Loucy (cell line): Measurements from ENCODE around the gene WFDC2.

Source experiments
- EZH2phosphoT487 ChIP-seq: fragments of 200-600 bp; IDR thresholded peaks from 2 replicates; pipeline ENCODE4 v1.6.1; 2018; ENCODE audit warnings: antibody characterized with exemption, mild to moderate bottlenecking, moderate library complexity, borderline replicate concordance
- TF ChIP-seq, protein P1 (sequence below): fragments of 200-600 bp; sonication (generic); conservative IDR thresholded peaks from 2 replicates; pipeline ENCODE4 v1.5.1; 2014; ENCODE audit warnings: mild to moderate bottlenecking, antibody characterized with exemption, low read length

DNA sequence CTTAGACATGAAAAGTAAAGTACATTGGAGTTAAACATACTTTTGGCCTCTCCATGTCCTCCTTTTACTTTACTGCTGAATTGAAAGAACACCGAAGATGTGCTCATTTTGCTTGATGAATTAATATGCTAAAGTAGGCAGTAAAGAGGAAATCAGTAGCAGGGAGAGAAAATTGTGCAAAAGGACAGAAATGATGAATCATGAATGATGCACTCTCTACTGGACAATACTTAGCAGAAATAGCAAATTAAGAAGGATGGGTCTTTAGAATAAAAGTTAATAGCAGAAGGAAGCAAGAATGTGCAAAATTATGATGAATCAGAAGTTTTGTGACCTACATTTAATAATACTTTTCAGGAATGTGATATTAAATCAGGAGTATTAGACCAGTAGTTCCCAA, 54.3 kb downstream of the WFDC2 start:
- TF ChIP-seq, protein P1, sequence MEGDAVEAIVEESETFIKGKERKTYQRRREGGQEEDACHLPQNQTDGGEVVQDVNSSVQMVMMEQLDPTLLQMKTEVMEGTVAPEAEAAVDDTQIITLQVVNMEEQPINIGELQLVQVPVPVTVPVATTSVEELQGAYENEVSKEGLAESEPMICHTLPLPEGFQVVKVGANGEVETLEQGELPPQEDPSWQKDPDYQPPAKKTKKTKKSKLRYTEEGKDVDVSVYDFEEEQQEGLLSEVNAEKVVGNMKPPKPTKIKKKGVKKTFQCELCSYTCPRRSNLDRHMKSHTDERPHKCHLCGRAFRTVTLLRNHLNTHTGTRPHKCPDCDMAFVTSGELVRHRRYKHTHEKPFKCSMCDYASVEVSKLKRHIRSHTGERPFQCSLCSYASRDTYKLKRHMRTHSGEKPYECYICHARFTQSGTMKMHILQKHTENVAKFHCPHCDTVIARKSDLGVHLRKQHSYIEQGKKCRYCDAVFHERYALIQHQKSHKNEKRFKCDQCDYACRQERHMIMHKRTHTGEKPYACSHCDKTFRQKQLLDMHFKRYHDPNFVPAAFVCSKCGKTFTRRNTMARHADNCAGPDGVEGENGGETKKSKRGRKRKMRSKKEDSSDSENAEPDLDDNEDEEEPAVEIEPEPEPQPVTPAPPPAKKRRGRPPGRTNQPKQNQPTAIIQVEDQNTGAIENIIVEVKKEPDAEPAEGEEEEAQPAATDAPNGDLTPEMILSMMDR, result no peak
- no peak for TF ChIP-seq EZH2phosphoT487
